Measurements from ENCODE around the gene RIBC1.
"Not testable (repeated sequence)": the region's sequence is repeated elsewhere in the genome, so short reads cannot be mapped to it uniquely, and the experiment has no call there.

RIBC1 gene

DNA sequence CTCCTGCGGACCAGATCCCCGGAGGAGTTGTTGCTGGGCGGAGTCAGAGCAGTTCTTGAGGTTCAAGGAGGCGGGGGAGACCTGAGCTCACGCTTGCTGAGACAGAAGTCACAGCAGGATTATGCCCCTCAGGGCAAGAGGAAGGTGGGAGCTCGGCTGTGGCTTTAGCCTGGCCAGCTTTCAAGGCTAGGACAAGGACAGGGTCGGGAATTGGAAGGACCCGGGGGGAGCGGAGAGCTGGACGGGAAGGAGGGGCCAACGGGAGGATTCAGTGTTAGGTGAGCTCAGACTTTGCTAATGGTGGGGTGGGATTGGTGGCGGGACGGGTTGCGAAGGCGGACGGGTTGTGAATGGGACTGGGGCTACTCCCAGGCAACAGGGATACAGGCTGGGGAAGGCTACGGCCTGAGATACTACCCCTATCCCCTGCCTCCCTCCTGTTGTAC is at the start of gene RIBC1:
RIBC1 (plus strand) TSS at position 13 of the 446 bp plus-strand sequence. CDS start 3,404 bp downstream, outside the sequence.
- no peak for DNase-seq

GRCh38 chrX:53373307-53373706 is 49.4 kb upstream of the RIBC1 start:
- DNase-seq = no peak

DNA sequence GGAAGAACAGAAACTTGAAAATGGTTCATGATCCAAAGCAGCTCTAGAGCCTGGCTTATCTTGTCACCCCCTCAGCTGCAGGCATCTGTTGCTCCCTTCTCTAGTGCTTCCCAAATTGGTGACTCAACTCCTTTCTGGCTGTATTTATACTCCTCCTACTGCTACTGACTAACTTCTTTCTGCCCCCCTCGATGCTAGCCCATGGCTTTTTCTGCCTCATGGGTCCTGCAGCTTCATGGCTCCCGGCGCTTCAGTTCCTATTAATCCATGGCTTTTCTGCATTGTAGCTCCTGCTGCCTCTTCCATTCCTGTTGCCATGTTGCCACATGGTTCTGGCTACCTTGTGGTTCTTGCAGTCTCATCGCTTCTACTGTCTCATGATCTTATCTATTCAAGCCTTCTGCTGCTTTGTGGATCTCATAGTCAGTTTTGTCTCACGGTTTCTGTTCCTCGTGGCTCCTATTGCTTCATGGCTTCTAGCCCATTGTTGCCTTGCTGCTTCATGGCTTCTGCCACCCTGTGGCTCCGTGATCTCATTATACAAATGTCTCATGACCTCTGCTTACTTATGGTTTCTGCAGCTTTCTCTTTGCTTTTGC is 48.4 kb upstream of the RIBC1 start:
- no peak for DNase-seq

DNA sequence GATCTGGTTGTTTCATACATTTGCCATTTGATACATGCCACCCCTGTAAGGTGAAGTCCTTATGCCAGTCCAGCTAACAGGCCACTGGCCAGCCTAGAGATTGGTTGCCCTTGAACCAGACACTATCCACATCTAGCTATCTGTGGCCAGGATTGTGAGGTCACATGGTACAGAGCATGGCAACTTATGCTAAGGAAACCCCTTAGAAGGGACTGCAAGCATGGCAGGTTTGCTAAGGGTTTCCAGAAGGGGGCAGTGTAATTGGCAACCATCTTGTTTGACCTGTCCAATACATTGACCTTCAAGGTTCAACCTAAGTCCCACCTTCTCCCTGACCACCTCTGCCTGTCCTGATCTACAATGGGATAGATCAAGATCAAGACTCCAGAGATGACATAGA is 47.8 kb upstream of the RIBC1 start:
- no peak for DNase-seq

DNA sequence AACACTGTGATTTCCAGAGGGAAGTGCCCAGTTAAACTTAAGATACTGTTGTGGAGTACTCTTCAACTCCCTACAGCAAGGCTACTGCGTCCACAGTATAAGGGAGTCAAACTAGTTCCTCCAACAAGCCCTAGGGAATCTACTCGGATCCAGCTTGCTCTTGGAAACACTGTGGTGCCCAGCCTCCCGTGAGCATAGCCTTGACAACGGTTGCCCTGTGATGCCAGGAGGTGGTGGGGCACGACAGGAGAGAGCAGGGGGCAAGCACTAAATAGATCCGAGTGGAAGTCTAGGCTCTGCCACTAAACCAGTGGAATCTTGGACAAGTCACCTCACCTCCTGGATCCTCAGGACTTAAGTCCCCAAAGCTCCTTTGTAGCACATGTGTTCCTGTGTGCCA is 45.8 kb upstream of the RIBC1 start:
- no peak for DNase-seq

DNA sequence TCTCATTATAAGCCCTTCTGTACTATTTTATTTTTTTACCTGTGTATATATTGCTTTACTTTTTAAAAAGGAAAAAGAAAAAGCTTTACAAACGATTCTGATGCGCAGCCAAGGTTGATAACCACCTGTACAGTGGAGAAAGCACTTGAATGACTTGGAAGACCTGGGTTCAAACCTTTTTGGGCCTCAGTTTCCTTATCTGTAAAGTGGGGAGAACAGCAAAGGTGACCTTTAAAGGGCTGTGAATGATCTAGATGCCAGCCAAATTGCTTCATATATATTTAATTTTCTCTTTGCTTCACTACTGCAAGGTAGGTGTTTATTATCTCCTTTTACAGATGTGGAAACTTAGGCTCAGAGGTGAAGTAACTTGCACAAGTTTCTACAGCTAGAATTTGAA is 45.2 kb upstream of the RIBC1 start:
- no peak for DNase-seq

- DNase-seq = no peak
Observed at GRCh38 chrX:53379008-53379710, 43.5 kb upstream of the RIBC1 start.

DNA sequence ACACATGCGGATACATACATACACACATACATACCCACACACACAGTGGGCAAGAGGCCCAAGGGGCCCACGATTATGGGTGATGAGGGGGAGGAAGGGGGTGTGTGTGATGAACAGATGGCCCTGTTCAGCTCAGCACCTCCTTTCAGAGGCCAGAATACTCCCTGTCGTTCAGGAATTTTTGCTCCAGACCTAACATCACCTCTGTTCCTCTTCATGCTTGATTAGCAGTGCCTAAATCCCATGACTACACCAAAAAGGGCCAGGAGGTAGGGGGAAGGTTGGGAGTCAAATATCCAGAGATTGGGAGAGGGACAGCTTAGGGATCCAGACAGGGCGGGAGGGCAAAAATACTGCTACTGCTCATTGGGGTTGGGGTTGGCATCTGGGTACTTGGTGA is 42.9 kb upstream of the RIBC1 start:
- DNase-seq = no peak

DNA sequence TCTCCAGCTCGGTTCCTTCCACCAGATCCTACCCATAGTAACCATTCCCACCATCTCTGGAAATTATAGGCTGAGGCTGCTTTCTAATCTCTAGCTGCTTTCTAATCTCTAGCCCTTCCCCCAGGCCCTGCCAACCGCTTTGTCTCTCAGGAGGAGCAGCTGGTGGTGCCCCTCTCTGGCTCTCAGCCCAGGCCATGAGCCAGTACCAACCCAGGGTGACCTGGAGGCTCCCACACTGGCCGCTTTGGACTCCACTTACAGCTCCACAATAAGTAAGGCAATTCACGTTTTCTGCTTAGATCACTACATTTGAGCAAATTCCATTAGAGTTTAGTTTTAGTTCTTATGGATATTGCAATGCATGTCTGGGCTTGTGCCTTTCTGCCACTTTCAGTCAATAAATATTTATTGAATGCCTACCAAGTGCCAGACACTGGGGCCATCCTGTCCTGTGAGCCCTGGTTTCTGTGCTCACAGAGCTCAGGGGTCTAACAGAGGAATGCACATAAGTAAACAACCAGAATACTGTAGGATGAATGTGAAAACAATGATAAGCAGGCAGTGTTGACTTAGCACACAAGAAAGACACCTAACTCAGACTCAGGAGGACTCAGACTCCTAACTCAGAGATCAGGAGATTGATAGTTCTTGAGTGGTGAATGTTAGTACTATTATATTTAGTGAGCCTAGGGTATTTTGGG is 39.1 kb upstream of the RIBC1 start:
- DNase-seq = no peak

GRCh38 chrX:53395605-53396298 is 26.9 kb upstream of the RIBC1 start:
- no peak for DNase-seq

DNA sequence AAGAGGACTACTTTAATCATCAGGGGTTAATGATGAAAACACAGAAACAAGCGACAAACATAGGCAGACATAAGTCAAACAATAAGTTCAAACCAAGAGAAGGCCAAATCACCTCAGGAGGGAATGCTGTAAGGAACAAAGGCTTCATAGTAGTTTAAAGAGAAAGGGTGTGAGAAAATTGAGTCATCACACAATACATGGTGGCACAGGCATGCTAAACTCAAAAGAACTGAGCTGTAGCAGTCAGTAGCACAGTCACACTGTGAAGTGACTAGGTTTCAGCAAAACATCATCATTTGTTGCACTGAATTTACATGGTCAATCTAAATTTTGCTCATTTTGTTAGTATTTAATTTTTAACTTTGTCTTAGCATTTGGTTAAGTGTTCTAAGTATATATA is 24.5 kb upstream of the RIBC1 start:
- DNase-seq = no peak

- no peak for DNase-seq
Observed at GRCh38 chrX:53403535-53403934, 19.1 kb upstream of the RIBC1 start.

DNA sequence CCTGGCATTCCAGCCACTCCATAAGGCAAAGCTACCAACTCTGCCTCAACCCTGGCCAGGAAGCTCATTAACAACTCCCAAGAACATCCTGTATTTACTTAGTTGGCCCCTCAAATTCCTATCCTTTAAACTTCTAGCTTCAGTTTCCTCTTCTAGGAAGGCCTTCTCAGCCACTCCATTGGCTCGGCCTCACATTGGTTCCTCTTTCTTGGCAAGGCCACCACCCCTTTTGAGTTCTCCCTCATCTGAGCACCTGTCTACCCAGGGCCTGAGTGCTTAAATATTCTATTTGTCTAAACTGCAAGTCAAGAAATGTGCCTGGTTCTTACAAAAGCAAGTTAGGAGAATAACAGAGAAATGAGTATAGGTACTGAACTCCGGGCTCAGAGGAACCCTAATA is 10.2 kb upstream of the RIBC1 start:
- DNase-seq = no peak

- DNase-seq = not testable (repeated sequence)
Observed at GRCh38 chrX:53420351-53420750, 2.3 kb upstream of the RIBC1 start.

DNA sequence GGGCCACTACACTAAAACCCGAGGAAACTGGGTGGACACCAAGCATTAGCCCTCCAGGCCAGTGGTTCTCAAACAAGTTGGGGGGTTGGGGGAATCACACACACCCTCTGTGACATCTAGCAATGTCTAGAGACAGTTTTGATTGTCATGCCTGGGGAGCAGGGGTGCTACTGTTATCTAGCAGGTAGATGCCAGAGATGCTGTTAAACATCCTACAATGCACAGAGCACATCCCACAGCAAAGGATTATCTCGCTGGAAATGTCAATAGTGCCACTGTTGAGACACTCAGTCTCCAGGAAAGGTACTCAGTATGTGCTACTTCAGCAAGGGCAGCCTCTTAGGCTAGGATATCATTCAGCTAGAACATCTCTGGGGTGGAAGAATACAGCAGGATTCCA is 1.5 kb upstream of the RIBC1 start:
- no peak for DNase-seq

DNA sequence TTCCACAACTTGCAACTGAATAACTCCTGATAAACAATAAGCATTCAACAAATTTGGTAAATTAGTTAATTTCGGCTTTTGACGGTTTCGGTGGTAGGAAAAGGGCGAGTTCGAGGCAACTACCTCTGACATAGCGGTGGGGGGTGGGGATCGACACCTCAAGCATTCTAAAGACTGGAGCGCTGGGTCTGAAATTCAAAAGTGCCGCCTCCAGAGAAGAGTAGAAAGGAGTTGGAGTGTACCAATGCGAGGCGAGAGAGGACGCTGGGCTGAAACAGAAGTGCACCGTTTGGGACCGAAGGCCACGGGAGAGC is 944 bp upstream of the RIBC1 start:
- DNase-seq = no peak

GRCh38 chrX:53422086-53422860 is 400 bp upstream of the RIBC1 start, which contains the start of gene SMC1A:
Gene SMC1A, minus strand, starts transcription at chrX:53422654. Its CDS starts 54 bp downstream, at chrX:53422600.
- DNase-seq = peak; percentile 97

- DNase-seq = no peak
Observed at GRCh38 chrX:53429755-53430154, 7.1 kb downstream of the RIBC1 start.

DNA sequence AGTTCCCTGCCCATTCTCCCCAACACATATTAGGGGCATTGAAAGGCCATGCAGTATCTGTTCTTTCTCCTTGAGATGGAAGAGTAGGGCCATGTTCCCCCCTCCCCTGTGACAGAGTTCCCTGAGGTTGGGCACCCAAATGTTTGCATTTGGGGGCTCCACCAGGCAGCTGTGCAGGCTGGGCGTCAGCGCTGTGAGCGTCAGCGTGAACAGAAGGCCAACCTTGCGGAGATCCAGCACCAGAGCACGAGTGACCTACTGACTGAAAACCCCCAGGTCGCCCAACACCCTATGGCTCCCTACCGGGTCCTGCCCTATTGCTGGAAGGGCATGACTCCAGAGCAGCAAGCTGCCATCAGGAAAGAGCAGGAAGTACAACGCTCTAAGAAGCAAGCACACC is 7.6 kb downstream of the RIBC1 start:
- DNase-seq = no peak

DNA sequence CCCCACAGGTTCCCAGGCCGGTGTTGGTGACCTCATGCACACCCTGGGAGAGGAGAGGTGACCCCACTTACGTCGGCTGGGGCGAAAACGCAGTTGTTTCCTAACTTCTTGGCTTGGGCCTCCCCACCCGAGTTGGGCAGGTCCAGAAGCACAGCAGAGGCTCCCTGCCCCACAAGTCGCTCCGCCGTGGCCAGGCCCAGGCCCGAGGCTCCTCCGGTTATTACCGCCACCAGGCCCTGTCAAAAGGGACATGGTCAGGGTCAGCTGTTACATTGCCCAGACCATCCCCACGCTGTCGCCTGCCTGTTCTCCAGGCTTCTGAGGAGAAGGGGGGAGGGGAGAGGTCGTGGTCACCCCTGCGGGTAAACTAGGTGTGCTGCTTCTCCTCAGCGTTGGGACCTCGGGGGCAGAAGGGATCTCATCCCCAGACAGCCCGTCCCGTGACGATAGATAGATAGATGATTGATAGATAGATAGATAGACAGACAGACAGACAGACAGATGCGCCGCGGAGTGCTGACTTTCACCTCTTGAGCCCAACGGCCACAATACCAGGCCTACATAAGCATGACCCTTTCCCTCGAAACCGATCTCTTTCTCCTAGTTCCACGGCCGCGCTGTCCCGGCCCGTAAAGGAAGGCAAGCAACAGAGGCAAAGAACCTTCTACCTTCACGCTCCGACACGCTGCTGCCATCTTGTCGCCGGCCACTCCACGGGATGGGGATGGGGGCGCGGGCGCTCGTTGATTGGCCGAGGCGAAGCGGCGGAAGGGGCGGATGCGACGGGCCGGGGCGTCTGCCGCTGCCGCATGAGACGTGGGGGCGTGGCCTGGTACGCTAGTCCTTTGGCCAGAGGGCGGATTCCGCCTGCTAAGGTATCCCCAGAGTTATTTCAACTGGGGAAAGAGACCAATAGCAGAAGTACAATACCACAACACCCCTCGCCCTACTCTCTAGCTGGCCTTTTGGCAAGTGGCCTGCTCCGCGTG is 11.3 kb downstream of the RIBC1 start, which contains the start of gene HSD17B10:
HSD17B10 (minus strand) TSS at position 720 of the 989 bp plus-strand sequence; CDS start at position 695, 25 bp downstream.
- DNase-seq = peak; percentile 70

- peak; percentile 2 for DNase-seq
Observed at GRCh38 chrX:53435997-53436396, 13.3 kb downstream of the RIBC1 start.

All from NCI-H1048 (cell line).